Activated T-helper 17 cell treated with anti-CD3 and anti-CD28 coated beads, Interleukin-2, amount 50 U/mL, for 72 hours (primary cell): ENCODE measurements around the gene ZNF362. TPM values are rescaled to one million over a fixed set of nuclear protein-coding genes. Genes with fewer than 3 reads are reported as not detected.
A peak's percentile ranks its signal among the peaks of the same experiment; 100 is the strongest.

Source experiments
- ATAC-seq: fragments of 150-1000 bp; cut with Tn5 transposase; replicated peaks from 2 replicates; pipeline ENCODE4 v1.10.0; 2021; ENCODE audit warnings: mild to moderate bottlenecking, moderate library complexity
- H3K27ac Mint-ChIP-seq: one replicate; pipeline ENCODE4 v1.8.0; 2022; ENCODE audit warnings: mixed read lengths
- H3K27me3 Mint-ChIP-seq: one replicate; pipeline ENCODE4 v1.8.0; 2022; ENCODE audit warnings: mixed read lengths
- H3K36me3 Mint-ChIP-seq: one replicate; pipeline ENCODE4 v1.8.0; 2022; ENCODE audit warnings: low read depth, mild to moderate bottlenecking, mixed read lengths
- H3K4me1 Mint-ChIP-seq: one replicate; pipeline ENCODE4 v1.8.0; 2022; ENCODE audit warnings: mixed read lengths
- H3K4me3 Mint-ChIP-seq: one replicate; pipeline ENCODE4 v1.8.0; 2022; ENCODE audit warnings: mild to moderate bottlenecking, mixed read lengths
- H3K9me3 Mint-ChIP-seq: one replicate; pipeline ENCODE4 v1.8.0; 2022; ENCODE audit warnings: mixed read lengths
- total RNA-seq, 2 donors: library from RNA; stranded (reverse); gene quantifications; one replicate each; pipeline ENCODE4 v1.2.3, GENCODE V29; 2022

Gene ZNF362
- 1 to 10 TPM; 3.6 to 4.3 TPM for total RNA-seq

GRCh38 chr1:33256471-33257206 is at the start of gene ZNF362:
TSS of gene ZNF362 (plus strand) at chr1:33256492. CDS start at chr1:33270575, 14,083 bp downstream.
- peak within 1 kb of the TSS; percentile 94 for H3K4me3 Mint-ChIP-seq
- H3K27me3 Mint-ChIP-seq, result no peaks in the 10 kb centered on the region
- peaks cover 22% of the 10 kb centered on the region for H3K4me1 Mint-ChIP-seq
- H3K9me3 Mint-ChIP-seq, result no peaks in the 10 kb centered on the region
- H3K36me3 Mint-ChIP-seq, result no peaks in the 10 kb centered on the region
- peak; percentile 67 for ATAC-seq
- H3K27ac Mint-ChIP-seq, result peak within 1 kb of the TSS; percentile 92

GRCh38 chr1:33211972-33212371 is 44.3 kb upstream of the ZNF362 start:
- ATAC-seq, result no peak
- Mint-ChIP-seq H3K4me1 (no peaks in the 10 kb centered on the region), H3K4me3 (no peak overlapping the region), H3K27ac (no peak overlapping the region), H3K36me3 (no peaks in the 10 kb centered on the region), H3K27me3 (peaks cover 22% of the 10 kb centered on the region), H3K9me3 (no peaks in the 10 kb centered on the region)

GRCh38 chr1:33219886-33220661 is 36.2 kb upstream of the ZNF362 start:
- H3K27ac Mint-ChIP-seq, result no peak overlapping the region
- H3K27me3 Mint-ChIP-seq, result peaks cover under 1% of the 10 kb centered on the region
- peaks cover 14% of the 10 kb centered on the region for H3K9me3 Mint-ChIP-seq
- no peaks in the 10 kb centered on the region for H3K4me1 Mint-ChIP-seq
- no peaks in the 10 kb centered on the region for H3K36me3 Mint-ChIP-seq
- no peak overlapping the region for H3K4me3 Mint-ChIP-seq
- no peak for ATAC-seq

GRCh38 chr1:33220676-33221384 is 35.5 kb upstream of the ZNF362 start:
- H3K4me3 Mint-ChIP-seq, result no peak overlapping the region
- peaks cover 15% of the 10 kb centered on the region for H3K9me3 Mint-ChIP-seq
- H3K4me1 Mint-ChIP-seq, result no peaks in the 10 kb centered on the region
- no peaks in the 10 kb centered on the region for H3K36me3 Mint-ChIP-seq
- ATAC-seq, result no peak
- no peak overlapping the region for H3K27ac Mint-ChIP-seq
- H3K27me3 Mint-ChIP-seq, result no peaks in the 10 kb centered on the region

GRCh38 chr1:33221385-33221758 is 34.9 kb upstream of the ZNF362 start:
- Mint-ChIP-seq H3K27ac (no peak overlapping the region), H3K9me3 (peaks cover 15% of the 10 kb centered on the region), H3K4me1 (no peaks in the 10 kb centered on the region), H3K36me3 (no peaks in the 10 kb centered on the region), H3K4me3 (no peak overlapping the region), H3K27me3 (no peaks in the 10 kb centered on the region)
- no peak for ATAC-seq

GRCh38 chr1:33222381-33222780 is 33.9 kb upstream of the ZNF362 start:
- no peaks in the 10 kb centered on the region for H3K4me1 Mint-ChIP-seq
- ATAC-seq, result no peak
- peaks cover 15% of the 10 kb centered on the region for H3K9me3 Mint-ChIP-seq
- H3K27me3 Mint-ChIP-seq, result no peaks in the 10 kb centered on the region
- no peak overlapping the region for H3K27ac Mint-ChIP-seq
- no peaks in the 10 kb centered on the region for H3K36me3 Mint-ChIP-seq
- H3K4me3 Mint-ChIP-seq, result no peak overlapping the region

- Mint-ChIP-seq H3K27ac (no peak overlapping the region), H3K4me1 (no peaks in the 10 kb centered on the region), H3K36me3 (no peaks in the 10 kb centered on the region), H3K27me3 (peaks cover 12% of the 10 kb centered on the region), H3K4me3 (no peak overlapping the region), H3K9me3 (peaks cover 15% of the 10 kb centered on the region)
- ATAC-seq, result no peak
These were observed 32.1 kb upstream of the ZNF362 start for GRCh38 chr1:33224166-33224707.

- no peak overlapping the region for H3K4me3 Mint-ChIP-seq
- peaks cover 15% of the 10 kb centered on the region for H3K9me3 Mint-ChIP-seq
- no peaks in the 10 kb centered on the region for H3K4me1 Mint-ChIP-seq
- H3K27ac Mint-ChIP-seq, result no peak overlapping the region
- no peak for ATAC-seq
- no peaks in the 10 kb centered on the region for H3K36me3 Mint-ChIP-seq
- H3K27me3 Mint-ChIP-seq, result peaks cover 16% of the 10 kb centered on the region
These were observed 30.7 kb upstream of the ZNF362 start for GRCh38 chr1:33225586-33225985.

- Mint-ChIP-seq H3K27me3 (peaks cover 22% of the 10 kb centered on the region), H3K4me1 (peaks cover 5% of the 10 kb centered on the region), H3K9me3 (peaks cover 10% of the 10 kb centered on the region), H3K4me3 (no peak overlapping the region), H3K27ac (no peak overlapping the region), H3K36me3 (no peaks in the 10 kb centered on the region)
- no peak for ATAC-seq
These were observed 27.3 kb upstream of the ZNF362 start for GRCh38 chr1:33228935-33229487.

- Mint-ChIP-seq H3K9me3 (no peaks in the 10 kb centered on the region), H3K27me3 (peaks cover 22% of the 10 kb centered on the region), H3K4me3 (no peak overlapping the region), H3K4me1 (peaks cover 5% of the 10 kb centered on the region), H3K36me3 (no peaks in the 10 kb centered on the region), H3K27ac (no peak overlapping the region)
- no peak for ATAC-seq
These were observed 25.1 kb upstream of the ZNF362 start for GRCh38 chr1:33231166-33231565.

GRCh38 chr1:33232716-33233115 is 23.6 kb upstream of the ZNF362 start:
- no peaks in the 10 kb centered on the region for H3K36me3 Mint-ChIP-seq
- peak; percentile 68 for ATAC-seq
- peaks cover 22% of the 10 kb centered on the region for H3K27me3 Mint-ChIP-seq
- no peaks in the 10 kb centered on the region for H3K9me3 Mint-ChIP-seq
- no peak overlapping the region for H3K4me3 Mint-ChIP-seq
- H3K4me1 Mint-ChIP-seq, result peaks cover 5% of the 10 kb centered on the region
- H3K27ac Mint-ChIP-seq, result no peak overlapping the region

- Mint-ChIP-seq H3K9me3 (no peaks in the 10 kb centered on the region), H3K4me3 (no peak overlapping the region), H3K4me1 (peaks cover 5% of the 10 kb centered on the region), H3K36me3 (no peaks in the 10 kb centered on the region), H3K27ac (no peak overlapping the region), H3K27me3 (peaks cover 10% of the 10 kb centered on the region)
- ATAC-seq, result no peak
These were observed 22.2 kb upstream of the ZNF362 start for GRCh38 chr1:33234131-33234530.

- Mint-ChIP-seq H3K4me3 (no peak overlapping the region), H3K36me3 (no peaks in the 10 kb centered on the region), H3K27me3 (peaks cover 12% of the 10 kb centered on the region), H3K27ac (no peak overlapping the region), H3K4me1 (peaks cover 5% of the 10 kb centered on the region), H3K9me3 (no peaks in the 10 kb centered on the region)
- no peak for ATAC-seq
These were observed 21.7 kb upstream of the ZNF362 start for GRCh38 chr1:33234588-33234990.

GRCh38 chr1:33235521-33235920 is 20.8 kb upstream of the ZNF362 start:
- Mint-ChIP-seq H3K4me1 (peaks cover 5% of the 10 kb centered on the region), H3K27me3 (peaks cover 10% of the 10 kb centered on the region), H3K27ac (no peak overlapping the region), H3K36me3 (no peaks in the 10 kb centered on the region), H3K4me3 (no peak overlapping the region), H3K9me3 (no peaks in the 10 kb centered on the region)
- ATAC-seq, result no peak
